Activated B cell treated with CpG ODN at 0.5 μM for 24 hours (primary cell): Measurements from ENCODE around the gene GIT2. TPM values are rescaled to one million over a fixed set of nuclear protein-coding genes. Genes with fewer than 3 reads are reported as not detected.
A peak's percentile ranks its signal among the peaks of the same experiment; 100 is the strongest.

Experiments
- ATAC-seq: fragments of 200-7000 bp; cut with Tn5 transposase; one replicate; pipeline ENCODE4 v1.10.0; 2021; ENCODE audit warnings: low read depth, mild to moderate bottlenecking, moderate library complexity
- CTCF ChIA-PET: fragments of 350-600 bp; sonication (Branson Sonifier 250); formaldehyde crosslinking; loops from one replicate; lab custom pipeline; 2021; ENCODE audit warnings: antibody characterized with exemption; lab: Charles Lee
- POLR2A ChIA-PET: fragments of 350-600 bp; sonication (Branson Sonifier 250); formaldehyde crosslinking; loops from one replicate; lab custom pipeline; 2021; ENCODE audit warnings: antibody characterized with exemption; lab: Charles Lee
- DNase-seq: peaks from one replicate; pipeline ENCODE4 v3.0.0; 2022
- H3K27ac Mint-ChIP-seq: one replicate; pipeline ENCODE4 v1.8.0; 2020; ENCODE audit warnings: mixed read lengths
- H3K27me3 Mint-ChIP-seq: one replicate; pipeline ENCODE4 v1.8.0; 2021; ENCODE audit warnings: mixed read lengths
- H3K36me3 Mint-ChIP-seq: one replicate; pipeline ENCODE4 v1.8.0; 2021; ENCODE audit warnings: low read depth, mixed read lengths
- H3K4me1 Mint-ChIP-seq: one replicate; pipeline ENCODE4 v1.8.0; 2021; ENCODE audit warnings: mixed read lengths
- H3K4me3 Mint-ChIP-seq: one replicate; pipeline ENCODE4 v1.8.0; 2020; ENCODE audit warnings: mild to moderate bottlenecking, mixed read lengths
- H3K9me3 Mint-ChIP-seq: one replicate; pipeline ENCODE4 v1.8.0; 2020; ENCODE audit warnings: mixed read lengths
- intact Hi-C: fragments of 100-400 bp; cut with micrococcal nuclease; formaldehyde crosslinking; loops from one replicate; pipeline ENCODE4 v1.15.1; 2024
- total RNA-seq: library from RNA; stranded (reverse); gene quantifications from 2 replicates; pipeline ENCODE4 v1.2.3, GENCODE V29; 2022
- TF ChIP-seq, protein P1 (sequence below): fragments of 200-600 bp; IDR thresholded peaks from one replicate; pipeline ENCODE4 v1.8.0; 2022; ENCODE audit warnings: antibody characterized with exemption, mild to moderate bottlenecking

GIT2 gene
- total RNA-seq, 1 donor from 2014 or later: 107 TPM

DNA sequence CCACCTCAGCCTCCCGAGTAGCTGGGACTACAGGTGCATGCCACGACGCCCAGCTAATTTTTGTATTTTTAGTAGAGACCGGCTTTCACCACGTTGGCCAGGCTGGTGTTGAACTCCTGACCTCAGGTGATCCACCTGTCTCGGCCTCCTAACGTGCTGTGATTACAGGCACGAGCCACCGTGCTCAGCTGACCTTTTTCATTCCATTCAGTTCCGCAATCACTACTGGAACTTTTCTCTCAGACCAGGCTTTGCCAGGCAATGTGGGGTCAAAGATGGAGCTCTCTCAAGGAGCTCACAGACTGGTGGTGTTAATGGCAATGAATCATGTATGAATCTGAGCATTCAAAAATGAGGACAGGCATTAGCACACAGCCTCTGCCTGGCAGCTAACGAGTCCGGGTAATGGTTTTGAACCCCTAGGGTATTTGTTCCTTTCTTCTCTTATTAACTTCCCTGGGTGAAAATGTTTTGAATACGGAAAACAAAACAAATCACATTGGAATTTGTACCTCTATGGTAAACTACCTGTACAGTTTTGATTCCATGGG is 105.5 kb downstream of the GIT2 start:
- no peak overlapping the region for H3K27ac Mint-ChIP-seq
- DNase-seq: no peak
- intact Hi-C loops: no loop called here
- CTCF ChIA-PET: interaction anchor here (1.0 kb wide), 1 partner anchor 45 kb away, joined by 3 read pairs; no protein-coding TSS in a partner anchor
- no peaks in the 10 kb centered on the region for H3K9me3 Mint-ChIP-seq
- no peak for ATAC-seq
- H3K36me3 Mint-ChIP-seq: no peaks in the 10 kb centered on the region
- H3K27me3 Mint-ChIP-seq: no peaks in the 10 kb centered on the region
- TF ChIP-seq, protein P1, sequence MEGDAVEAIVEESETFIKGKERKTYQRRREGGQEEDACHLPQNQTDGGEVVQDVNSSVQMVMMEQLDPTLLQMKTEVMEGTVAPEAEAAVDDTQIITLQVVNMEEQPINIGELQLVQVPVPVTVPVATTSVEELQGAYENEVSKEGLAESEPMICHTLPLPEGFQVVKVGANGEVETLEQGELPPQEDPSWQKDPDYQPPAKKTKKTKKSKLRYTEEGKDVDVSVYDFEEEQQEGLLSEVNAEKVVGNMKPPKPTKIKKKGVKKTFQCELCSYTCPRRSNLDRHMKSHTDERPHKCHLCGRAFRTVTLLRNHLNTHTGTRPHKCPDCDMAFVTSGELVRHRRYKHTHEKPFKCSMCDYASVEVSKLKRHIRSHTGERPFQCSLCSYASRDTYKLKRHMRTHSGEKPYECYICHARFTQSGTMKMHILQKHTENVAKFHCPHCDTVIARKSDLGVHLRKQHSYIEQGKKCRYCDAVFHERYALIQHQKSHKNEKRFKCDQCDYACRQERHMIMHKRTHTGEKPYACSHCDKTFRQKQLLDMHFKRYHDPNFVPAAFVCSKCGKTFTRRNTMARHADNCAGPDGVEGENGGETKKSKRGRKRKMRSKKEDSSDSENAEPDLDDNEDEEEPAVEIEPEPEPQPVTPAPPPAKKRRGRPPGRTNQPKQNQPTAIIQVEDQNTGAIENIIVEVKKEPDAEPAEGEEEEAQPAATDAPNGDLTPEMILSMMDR: no peak
- no peak overlapping the region for H3K4me3 Mint-ChIP-seq
- peaks cover 59% of the 10 kb centered on the region for H3K4me1 Mint-ChIP-seq
- POLR2A ChIA-PET: interaction anchor here (0.7 kb wide), 1 partner anchor 25 kb away, joined by 3 read pairs; no protein-coding TSS in a partner anchor

DNA sequence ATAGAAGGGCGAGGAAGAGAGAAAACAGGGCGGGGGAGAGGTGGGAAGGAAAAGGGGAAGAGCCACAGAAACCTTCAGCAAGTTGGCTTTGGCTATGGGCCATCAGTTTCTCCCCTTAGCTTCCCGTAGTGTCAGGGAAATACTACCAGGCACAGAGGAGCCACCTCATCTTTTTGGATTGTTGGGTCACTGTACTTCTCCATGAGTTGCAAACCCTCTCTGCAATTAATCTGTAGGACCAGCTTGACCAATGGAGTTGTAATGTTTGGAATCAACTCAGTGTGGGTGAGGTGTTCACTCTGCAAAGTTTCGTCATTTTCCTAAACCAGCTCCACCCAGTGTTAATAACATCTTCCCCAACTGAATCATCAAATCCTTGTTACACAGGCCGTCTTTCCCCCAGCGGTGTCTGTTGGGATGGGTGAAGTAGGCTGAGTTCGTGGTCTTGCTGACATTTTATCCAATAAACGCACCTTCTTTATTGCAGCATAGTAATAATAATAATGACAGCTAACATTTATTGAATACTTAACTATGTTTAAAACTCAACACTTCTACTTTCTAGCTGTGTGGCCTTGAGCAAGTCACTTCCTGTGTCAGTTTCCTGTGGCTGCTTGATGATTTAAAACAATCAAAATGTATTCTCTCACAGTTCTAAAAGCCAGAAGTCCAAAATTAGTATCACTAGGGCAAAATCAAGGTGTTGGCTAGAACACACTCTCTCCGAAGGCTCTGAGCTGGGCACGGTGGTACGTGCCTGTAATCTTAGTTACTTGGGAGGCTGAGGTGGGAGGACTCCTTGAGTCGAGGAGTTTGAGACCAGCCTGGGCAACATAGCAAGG is 107.8 kb downstream of the GIT2 start:
- TF ChIP-seq, protein P1: no peak
- Mint-ChIP-seq H3K36me3 (no peaks in the 10 kb centered on the region), H3K9me3 (no peaks in the 10 kb centered on the region), H3K4me1 (peaks cover 54% of the 10 kb centered on the region), H3K27ac (peak overlapping the region; percentile 95), H3K27me3 (no peaks in the 10 kb centered on the region), H3K4me3 (peak overlapping the region; percentile 63)
- POLR2A ChIA-PET: interaction anchor here (0.6 to 1.8 kb wide), 9 partner anchors 12 to 1623 kb away, joined by 3 to 12 read pairs (median 5); partner anchors contain the start of genes ANKRD13A, ARPC3 and TCHP
- DNase-seq: no peak
- peak; percentile 58 for ATAC-seq
- CTCF ChIA-PET: interaction anchor here (1.6 to 1.8 kb wide), 3 partner anchors 13 to 83 kb away, joined by 3 to 10 read pairs (median 4); no protein-coding TSS in a partner anchor
- intact Hi-C loops: loop anchor here (1.0 kb wide), 1 partner anchor 12 kb away; the partner anchor contains the start of gene TCHP

DNA sequence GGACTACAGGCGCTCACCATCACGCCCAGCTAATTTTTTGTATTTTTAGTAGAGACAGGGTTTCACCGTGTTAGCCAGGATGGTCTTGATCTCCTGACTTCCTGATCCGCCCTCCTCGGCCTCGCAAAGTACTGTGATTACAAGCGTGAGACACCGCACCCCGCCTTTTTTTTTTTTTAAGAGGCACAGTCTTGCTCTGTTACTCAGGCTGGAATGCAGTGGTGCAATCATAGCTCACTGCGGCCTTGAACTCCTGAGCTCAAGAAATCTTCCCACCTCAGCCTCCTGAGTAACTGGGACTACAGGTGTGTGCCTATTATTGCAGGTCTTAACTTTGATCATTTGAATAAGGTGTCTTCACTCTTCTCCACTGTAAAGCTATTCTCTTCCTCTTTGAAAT is 110.6 kb downstream of the GIT2 start:
- TF ChIP-seq, protein P1: no peak
- Mint-ChIP-seq H3K4me3 (no peak overlapping the region), H3K27ac (no peak overlapping the region), H3K4me1 (peaks cover 39% of the 10 kb centered on the region), H3K36me3 (no peaks in the 10 kb centered on the region), H3K9me3 (no peaks in the 10 kb centered on the region), H3K27me3 (no peaks in the 10 kb centered on the region)
- ATAC-seq (no peak), DNase-seq (no peak)
- POLR2A ChIA-PET: interaction anchor here (0.7 to 0.9 kb wide), 3 partner anchors 9 to 856 kb away, joined by 5 to 6 read pairs (median 6); no protein-coding TSS in a partner anchor
- CTCF ChIA-PET: no interaction called here
- intact Hi-C loops: no loop called here

DNA sequence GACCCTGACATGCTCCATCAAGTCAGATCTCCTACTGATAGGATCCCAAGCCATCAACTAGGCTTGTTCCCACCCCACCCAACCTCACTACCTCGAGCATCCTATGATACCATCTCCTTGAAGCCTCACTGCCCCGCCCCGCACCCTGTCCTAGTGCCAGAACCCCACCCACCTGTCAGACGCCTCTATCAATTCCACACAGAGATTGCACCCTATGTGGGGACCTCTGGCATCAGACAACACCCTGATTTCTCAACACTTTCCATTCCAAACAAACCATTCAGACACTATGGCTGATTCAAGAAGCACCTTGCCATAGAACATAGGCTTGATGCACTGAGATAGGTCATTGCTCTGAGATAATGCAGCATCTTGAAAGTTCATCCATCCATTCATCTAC is 112.7 kb downstream of the GIT2 start:
- CTCF ChIA-PET: no interaction called here
- POLR2A ChIA-PET: no interaction called here
- Mint-ChIP-seq H3K4me1 (peaks cover 39% of the 10 kb centered on the region), H3K9me3 (no peaks in the 10 kb centered on the region), H3K36me3 (peaks cover 4% of the 10 kb centered on the region), H3K27me3 (no peaks in the 10 kb centered on the region), H3K4me3 (no peak overlapping the region), H3K27ac (no peak overlapping the region)
- DNase-seq: no peak
- intact Hi-C loops: loop anchor here (5.0 kb wide), 3 partner anchors 114 to 1714 kb away; partner anchors contain the start of genes ANKRD13A, ATXN2, GIT2 and MMAB
- TF ChIP-seq, protein P1: no peak
- ATAC-seq: no peak
